SU-DHL-6 (cell line): Measurements from ENCODE around the gene HCRTR1.

ENCODE experiments used
- CTCF ChIP-seq: fragments of 200-600 bp; sonication (generic); IDR thresholded peaks from one replicate; pipeline ENCODE4 v1.5.1; 2017; ENCODE audit warnings: antibody characterized with exemption, mild to moderate bottlenecking, low read length, moderate library complexity; ENCODE audit not compliant: insufficient read depth, poor library complexity, severe bottlenecking
- EZH2phosphoT487 ChIP-seq: fragments of 200-600 bp; sonication (generic), shearing (Covaris generic); conservative IDR thresholded peaks from 2 replicates; pipeline ENCODE4 v1.6.1; 2018; ENCODE audit warnings: mild to moderate bottlenecking, antibody characterized with exemption, low read length, moderate library complexity, mixed read lengths

- TF ChIP-seq CTCF (no peak), EZH2phosphoT487 (no peak)
These were observed 49.7 kb downstream of the HCRTR1 start for GRCh38 chr1:31667065-31667785.
